GM18502 (cell line): ENCODE results near the gene MACROD1.

ENCODE experiments used
- ATAC-seq: cut with Tn5 transposase; IDR thresholded peaks from one replicate; pipeline ENCODE4 v1.9.1; 2021; ENCODE audit warnings: mild to moderate bottlenecking; ENCODE audit not compliant: unreplicated experiment, poor library complexity

MACROD1 gene

DNA sequence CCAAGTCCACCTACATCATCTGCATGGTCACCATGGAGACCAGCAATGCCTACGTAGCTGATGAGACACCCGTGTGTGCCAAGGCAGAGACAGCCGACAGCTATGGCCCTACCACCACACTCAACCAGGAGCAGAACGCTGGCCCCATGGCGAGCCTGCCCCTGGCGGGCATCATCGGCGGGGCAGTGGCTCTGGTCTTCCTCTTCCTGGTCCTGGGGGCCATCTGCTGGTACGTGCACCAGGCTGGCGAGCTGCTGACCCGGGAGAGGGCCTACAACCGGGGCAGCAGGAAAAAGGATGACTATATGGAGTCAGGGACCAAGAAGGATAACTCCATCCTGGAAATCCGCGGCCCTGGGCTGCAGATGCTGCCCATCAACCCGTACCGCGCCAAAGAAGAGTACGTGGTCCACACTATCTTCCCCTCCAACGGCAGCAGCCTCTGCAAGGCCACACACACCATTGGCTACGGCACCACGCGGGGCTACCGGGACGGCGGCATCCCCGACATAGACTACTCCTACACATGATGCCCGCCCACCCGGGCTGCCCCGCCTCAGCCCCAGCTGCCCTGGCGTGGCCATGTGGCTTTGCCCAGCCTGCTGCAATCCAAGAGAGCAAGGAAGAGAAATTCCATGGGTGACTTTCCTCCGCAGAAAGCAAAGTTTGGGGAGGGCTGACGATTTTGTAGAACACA, 48.0 kb downstream of the MACROD1 start:
- ATAC-seq: no peak

- ATAC-seq: no peak
These were observed 50.1 kb downstream of the MACROD1 start for GRCh38 chr11:64115531-64116522.

DNA sequence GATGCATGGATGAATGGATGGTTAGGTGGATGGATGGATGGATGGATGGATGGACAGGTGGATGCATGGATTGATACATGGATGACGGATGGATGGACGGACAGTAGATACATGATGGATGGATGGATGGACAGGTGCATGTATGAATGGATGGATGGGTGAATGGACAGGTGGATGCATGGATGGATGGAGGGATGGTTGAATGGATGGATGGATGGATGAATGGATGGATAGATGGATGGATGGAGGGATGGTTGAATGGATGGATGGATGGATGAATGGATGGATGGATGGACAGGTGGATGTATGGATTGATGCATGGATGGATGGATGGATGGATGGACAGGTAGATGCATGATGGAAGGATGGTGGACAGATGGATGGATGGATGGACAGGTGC, 51.7 kb downstream of the MACROD1 start:
- no peak for ATAC-seq

DNA sequence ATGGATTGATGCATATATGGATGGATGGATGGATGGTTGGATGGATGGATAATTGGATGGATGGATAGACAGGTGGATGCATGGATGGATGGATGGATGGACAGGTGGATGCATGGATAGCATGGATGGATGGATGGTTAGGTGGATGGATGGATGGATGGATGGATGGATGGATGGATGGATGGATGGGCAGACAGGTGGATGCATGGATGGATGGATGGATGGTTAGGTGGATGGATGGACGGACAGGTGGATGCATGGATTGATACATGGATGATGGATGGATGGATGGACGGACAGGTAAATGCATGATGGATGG, 52.5 kb downstream of the MACROD1 start:
- no peak for ATAC-seq

DNA sequence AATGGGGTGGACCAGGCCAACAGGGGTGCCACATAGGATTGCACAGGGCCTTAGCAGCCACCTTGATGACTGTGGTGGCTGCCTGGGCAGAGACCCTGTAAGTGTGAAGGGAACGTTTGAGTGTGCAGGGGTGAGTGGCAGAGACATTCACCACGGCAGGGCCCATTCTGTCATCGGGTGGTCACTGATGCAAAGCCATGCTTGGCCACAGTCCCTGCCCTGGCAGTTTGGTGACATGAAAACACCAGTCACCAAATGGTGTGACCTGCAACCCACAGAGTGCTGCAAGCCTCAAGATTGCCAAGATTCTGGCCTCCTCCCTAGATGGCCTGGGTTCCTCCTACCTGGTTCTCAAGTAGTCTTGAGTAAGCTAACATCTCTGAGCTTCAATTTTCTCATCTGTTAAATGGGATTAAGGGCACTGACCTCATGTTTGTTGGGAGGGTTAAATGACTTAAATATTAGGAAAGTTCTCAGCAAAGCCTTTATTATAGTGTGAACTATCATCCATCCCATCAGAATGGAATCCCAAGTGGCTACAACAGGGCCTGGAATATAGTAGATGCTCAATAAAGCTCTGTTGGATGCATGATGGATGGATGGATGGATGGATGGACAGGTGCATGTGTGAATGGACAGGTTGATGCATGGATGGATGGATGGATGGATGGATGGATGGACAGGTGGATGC, 53.0 kb downstream of the MACROD1 start:
- ATAC-seq: no peak

DNA sequence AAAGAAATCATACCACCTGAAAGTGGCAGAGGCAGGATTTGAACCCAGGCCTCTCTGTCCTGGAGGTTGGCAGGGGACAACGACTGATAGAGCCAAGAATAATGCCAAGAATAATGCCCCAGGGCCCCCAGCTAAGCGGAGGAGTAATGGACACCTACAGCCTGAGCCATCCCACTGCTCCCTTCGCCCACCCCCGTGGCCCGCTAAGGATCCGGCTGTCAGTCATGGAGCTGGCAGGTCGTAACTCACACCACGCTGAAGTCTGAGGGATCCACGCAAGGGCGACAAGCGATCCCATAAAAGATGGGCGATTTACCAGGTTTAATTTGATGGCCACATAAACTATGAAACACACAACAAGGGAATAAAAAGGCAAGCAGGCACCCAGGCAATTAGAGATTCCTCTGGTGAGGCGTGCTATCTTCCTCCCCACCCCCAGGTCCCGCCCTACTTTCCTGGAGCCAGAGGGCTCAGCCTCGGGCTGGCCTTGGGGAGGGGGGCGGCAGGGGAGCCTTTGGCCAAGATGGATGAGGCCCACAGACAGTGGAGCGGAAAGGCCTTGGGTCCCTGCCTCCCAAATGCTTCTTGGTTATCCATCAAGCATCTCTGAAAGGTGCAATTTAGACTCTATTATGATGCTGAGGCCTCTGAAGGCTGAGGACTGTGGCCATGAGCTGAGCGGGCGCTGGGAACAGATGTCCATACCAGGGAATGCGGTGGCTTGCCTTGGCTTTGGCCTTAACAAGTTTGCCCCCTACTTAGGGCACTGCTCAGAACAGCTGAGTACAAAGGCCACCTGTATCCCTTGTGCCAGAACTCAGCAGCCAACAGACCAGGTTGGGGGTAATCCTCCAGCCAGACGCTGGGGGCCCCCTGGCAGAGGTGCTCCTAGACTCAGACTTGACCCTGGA, 55.2 kb downstream of the MACROD1 start:
- ATAC-seq: no peak

DNA sequence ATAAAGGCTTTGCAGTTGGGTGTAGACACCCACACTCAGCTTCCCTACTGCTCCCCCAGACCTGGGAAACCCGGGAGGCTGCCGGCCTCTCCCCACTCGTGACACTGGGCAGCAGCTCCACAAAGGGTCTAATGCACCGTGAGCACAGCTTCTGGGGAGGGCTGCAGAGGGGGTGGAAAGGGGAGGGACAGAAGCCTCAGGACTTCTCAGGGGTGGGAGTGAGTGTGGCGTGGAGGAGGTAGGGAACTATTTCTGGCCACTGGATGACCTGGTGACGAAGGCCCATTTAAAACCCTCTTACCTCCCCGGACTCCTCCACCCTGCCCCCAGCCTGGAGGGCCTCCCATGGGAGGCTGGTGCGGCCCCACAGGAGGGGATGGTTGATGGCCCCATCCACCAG, 56.6 kb downstream of the MACROD1 start:
- no peak for ATAC-seq

DNA sequence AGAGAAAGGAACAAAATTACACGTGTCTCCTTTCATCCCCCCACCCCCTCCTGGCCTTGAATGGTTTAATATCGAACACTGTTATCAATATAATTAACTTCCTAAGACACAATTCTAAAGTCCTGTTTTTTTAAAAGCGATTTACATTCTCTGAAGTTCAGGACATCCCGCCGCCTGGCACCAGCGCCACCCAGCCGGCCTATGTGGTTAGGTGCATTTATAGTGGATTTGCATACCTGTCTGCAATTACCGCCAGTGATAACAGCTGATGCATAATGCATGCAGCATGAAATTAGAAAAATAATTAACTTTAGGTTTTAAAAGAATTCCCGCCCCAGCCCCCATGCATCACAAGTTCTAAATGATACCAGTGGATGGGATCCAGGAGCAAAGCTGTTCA, 58.6 kb downstream of the MACROD1 start:
- ATAC-seq: no peak

DNA sequence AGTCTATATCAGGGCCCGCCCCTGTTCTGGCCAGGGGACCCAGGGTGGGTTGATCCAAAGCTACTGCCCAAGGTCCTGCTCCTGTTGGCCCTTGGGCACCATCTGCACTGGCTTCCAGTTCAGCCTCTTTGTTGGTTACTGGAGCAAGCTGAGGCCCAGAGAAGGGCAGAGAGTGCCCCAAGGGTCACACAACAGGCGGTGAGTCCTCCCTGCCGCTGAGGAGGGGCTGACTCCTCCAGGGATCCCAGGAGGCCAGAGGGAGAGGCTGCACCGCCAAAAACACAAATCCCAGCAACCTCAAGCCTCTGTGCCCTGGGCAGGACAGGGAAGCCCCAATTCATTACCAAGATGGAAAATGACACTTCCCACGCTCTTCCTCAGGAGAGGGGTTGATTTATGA, 61.3 kb downstream of the MACROD1 start:
- no peak for ATAC-seq

- no peak for ATAC-seq
These were observed 62.5 kb downstream of the MACROD1 start for GRCh38 chr11:64103277-64103985.

GRCh38 chr11:64102005-64102738, 63.7 kb downstream of the MACROD1 start:
- no peak for ATAC-seq

DNA sequence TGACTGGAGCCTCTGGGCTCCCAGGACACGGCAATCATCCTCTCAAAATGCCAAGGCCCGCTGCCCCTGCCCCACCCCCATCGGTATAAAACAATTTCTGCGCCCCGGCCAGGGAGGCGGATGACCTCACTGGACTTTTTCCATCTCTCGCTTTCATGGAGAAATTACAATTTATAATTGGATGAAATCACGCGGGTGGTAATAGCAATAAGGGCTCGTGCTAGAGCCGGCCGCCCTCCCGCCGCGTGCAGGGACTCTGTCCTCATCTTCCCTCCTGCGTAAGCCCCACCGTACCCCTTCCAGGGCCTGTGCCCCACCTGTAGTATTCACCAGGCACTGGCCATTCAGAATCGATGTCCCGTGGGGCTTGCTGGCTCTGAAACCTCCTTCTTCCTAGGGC, 64.5 kb downstream of the MACROD1 start:
- no peak for ATAC-seq

DNA sequence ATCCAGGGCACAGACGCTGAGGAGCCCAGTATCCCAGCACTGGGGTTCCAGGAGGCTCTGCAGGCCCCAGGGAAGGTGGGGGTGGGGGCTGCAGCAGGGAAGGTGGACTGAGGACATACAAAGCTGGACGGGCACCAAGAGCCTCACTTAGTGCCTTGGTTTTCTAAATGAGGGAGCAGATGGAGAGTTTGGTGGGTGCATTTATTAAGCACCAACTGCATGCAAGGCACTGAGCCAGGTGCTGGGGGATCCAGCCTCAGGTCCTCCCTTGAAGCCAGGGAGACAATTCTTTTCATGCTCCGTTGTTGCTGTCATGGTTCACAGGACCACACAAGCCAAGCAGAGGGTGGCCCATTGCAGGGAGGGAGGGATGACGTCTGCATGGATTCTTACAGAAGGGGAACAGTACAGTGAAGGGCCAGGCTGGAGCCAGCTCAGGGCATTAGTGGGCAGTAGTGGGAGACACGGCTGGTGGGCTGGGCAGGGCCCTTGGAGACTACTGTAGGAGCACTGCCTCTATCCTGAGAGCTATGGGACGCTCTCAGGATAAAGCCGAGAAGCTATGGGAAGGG, 65.0 kb downstream of the MACROD1 start:
- no peak for ATAC-seq

DNA sequence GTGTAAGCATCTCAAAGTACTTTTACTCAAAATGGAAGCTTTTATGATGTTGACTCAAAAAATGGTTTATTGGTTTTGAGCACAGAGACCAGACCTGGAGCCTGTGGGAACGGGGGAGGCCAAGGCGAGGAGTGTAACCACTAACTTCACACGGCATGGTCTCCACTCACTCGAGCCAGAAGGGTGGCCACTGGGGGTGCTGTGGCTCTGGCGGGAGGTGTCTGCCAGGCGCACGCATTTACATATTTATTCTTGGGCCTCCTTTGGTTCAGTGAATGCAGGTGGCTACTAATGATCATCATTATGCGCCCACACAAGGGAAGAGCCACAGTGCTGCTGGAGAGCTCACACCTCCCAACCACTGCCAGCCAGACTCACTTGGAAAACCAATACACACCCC, 65.6 kb downstream of the MACROD1 start:
- ATAC-seq: no peak

DNA sequence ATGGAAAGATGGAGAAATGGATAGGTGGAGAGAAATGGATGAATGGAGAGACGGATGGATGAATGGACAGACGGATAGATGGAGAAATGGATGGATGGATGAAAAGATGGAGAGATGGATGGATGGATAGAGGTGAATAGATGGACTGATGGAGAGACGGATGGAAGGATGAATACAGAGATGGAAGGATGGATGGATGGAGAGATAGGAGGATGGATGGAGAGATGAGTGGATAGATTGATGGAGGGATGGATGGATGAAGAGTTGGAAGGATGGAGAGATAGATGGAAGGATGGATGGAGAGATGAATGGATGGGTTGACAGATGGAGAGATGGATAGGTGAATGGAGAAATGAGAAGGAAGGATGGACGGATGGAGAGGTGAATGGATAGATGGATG, 66.5 kb downstream of the MACROD1 start:
- ATAC-seq: no peak

DNA sequence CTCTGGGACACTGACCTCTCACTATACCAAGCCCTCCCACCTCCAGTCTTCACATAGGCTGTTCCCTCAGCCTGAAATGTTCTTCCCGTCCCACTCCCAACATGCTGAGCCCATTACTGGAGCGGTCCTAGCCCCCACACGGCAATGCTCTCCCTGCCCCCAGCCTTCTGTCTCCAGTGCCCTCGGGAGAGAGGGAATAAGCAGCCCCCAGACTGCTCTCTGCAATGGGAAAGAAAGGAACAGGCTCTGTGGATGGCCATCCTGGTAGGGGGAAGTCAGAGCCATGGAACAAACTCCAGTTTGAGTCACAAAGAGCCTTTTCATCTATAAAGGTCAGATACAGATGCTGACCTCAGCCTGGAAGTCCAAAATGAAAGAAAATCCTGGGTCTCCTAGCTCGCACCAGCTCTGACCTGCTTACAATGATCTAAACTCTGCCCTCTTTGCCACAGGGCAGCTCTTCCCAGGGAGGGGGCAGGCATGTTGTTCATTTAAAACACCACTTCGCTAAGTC, 67.5 kb downstream of the MACROD1 start:
- ATAC-seq: no peak

GRCh38 chr11:64097468-64098317, 68.2 kb downstream of the MACROD1 start:
- ATAC-seq: no peak
